GM04503 (cell line): Measurements from ENCODE around the gene ZSWIM7.
"Not testable (repeated sequence)": the region's sequence is repeated elsewhere in the genome, so short reads cannot be mapped to it uniquely, and the experiment has no call there.

Experiments
- DNase-seq: peaks from one replicate; pipeline ENCODE4 v3.0.0-alpha.2; 2012; ENCODE audit warnings: low read depth

The ZSWIM7 gene

GRCh38 chr17:15957608-15958307 is 41.7 kb downstream of the ZSWIM7 start:
- DNase-seq: no peak

DNA sequence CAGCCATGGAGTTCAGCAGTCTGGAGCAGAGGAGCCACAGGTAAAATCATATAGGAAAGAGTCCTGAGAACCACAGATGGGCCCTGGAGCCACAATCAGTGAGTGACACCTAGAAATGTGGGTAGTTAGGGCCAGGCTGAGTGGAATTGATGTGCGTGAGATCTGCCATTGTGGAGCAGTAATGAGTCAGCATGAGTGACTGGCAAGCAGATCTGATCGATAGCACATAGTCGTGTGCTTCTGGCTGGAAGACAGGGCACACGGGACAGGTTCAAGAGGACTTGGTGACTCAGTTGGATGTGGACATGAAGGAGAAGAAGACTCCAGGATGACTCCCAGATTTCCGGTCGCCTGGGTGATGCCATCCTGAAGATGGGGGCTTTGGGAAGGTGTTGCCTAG is 42.3 kb downstream of the ZSWIM7 start:
- no peak for DNase-seq

- no peak for DNase-seq
Measured at GRCh38 chr17:15955793-15956541, 43.5 kb downstream of the ZSWIM7 start.

DNA sequence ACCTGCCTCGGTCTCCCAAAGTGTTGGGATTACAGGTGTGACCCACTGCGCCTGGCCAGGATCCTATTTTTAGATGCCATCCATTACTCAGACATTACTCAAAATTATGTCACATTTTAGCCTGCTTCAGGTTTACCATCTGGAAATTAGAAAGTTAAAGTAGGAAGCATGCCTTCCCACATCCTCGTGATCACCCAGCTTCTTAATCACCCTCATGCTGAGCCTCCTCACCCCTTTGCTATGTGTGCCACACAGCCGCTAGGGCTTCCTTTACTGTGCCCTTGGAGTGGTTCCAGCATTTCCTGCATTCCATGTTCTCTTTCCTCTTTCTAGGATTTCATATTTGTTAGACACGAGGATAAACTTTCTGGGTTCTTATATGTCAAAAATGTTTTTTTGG is 45.3 kb downstream of the ZSWIM7 start:
- peak; percentile 57 for DNase-seq

GRCh38 chr17:15952916-15953790 is 46.4 kb downstream of the ZSWIM7 start:
- DNase-seq: no peak

GRCh38 chr17:15952048-15952532 is 47.4 kb downstream of the ZSWIM7 start:
- no peak for DNase-seq

DNA sequence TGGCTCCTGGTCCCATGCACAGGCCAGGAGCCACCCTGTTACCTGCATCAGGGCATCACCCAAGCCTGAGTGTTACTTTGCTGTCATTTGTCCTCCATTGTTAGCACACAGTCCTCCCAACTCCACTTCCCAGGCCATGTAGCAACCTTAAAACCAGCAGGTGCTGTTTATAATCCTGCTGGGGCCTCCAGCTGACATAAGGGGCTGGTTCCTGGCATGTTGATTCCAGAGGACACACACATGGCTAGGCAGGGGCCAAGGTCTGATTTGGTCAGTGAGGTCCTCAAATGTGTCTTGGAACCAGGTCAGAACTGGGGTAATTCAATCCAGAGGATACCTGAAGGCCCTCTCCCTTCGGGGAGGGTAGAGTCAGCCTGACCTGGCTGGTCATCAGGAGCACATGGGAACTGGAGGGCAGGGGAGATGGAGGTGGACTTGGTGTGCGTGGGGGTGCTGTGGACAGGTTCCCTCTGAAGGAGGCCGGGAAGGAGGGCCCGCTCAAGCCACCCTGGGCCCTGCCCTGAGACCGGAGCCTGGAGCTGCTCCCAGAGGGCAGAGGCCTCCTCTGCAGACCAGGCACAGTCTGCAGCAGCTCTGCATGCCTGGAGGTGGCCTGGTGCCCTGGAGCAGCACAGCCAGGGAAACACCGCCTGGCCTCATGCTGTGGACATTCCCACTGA is 48.0 kb downstream of the ZSWIM7 start:
- no peak for DNase-seq

DNA sequence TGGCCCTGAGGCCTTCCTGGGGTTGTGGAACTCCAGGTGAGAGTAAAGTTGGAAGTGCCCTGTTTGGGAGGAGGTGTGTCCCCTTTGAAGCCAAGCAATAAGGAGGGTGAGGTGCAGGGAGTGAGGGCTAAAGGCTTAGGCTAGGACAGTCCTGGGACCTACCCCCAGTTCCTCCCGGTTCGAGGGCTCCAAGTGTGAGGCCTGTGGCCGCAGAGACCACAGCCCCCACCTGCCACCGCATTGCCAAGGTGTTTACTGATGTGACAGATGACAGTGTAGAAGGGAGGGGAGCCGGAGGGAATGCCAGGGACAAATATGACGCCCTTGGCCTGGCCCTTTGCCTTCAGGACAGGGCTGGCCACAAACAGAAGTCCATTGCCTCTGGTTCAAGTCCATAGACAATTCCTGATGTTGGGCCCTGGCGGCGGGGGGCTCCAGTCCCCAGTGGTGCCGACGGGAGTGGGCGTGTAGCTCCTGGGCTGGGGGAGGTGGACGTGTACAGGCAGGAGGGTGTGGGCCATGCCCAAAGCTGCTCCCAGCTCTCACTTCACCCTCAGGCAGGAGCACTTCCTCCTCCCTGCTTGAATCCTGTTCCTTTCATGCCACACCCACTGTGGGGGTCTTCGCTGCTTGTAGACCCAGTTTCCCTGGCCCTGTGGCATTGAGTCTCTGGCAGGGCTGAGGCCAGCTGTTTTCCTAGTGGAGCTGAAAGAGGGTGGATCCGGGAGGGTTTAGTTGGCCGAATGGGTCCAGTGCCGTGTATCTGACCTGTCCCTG is 51.3 kb downstream of the ZSWIM7 start:
- DNase-seq: no peak

- no peak for DNase-seq
Measured at GRCh38 chr17:15947271-15947670, 52.2 kb downstream of the ZSWIM7 start.

- DNase-seq: no peak
Measured at GRCh38 chr17:15946611-15947120, 52.8 kb downstream of the ZSWIM7 start.

- no peak for DNase-seq
Measured at GRCh38 chr17:15945527-15946191, 53.8 kb downstream of the ZSWIM7 start.

DNA sequence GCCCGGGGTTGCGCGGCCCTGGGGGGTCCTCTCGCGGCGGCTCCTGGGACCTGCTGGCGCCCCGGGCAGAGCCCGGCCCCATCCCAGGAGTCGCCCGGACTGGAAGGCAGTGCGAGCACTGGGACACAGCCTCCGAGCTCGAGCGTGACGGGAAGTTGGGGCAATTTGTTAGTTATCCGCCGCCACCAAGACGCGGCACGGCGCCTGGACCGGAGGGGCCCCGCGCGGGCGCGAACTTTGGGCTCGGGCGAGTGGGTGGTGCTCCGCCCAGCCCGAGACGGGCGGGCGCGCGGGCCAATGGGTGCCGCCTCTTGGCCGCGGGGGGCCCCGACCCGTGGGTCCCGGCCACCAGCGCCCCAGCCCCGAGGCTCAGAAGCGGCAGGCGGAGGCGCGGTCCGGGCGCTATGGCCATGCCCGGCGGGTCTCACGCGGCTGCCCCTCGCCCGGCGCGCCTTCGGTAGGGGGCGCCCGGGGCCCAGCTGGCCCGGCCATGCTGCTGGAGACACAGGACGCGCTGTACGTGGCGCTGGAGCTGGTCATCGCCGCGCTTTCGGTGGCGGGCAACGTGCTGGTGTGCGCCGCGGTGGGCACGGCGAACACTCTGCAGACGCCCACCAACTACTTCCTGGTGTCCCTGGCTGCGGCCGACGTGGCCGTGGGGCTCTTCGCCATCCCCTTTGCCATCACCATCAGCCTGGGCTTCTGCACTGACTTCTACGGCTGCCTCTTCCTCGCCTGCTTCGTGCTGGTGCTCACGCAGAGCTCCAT is 54.6 kb downstream of the ZSWIM7 start, which contains the start of gene ADORA2B:
ADORA2B (plus strand) TSS at position 372 of the 768 bp plus-strand sequence; CDS start at position 491, 119 bp downstream.
- DNase-seq: no peak

- DNase-seq: no peak
Measured at GRCh38 chr17:15943971-15944758, 55.3 kb downstream of the ZSWIM7 start.

DNA sequence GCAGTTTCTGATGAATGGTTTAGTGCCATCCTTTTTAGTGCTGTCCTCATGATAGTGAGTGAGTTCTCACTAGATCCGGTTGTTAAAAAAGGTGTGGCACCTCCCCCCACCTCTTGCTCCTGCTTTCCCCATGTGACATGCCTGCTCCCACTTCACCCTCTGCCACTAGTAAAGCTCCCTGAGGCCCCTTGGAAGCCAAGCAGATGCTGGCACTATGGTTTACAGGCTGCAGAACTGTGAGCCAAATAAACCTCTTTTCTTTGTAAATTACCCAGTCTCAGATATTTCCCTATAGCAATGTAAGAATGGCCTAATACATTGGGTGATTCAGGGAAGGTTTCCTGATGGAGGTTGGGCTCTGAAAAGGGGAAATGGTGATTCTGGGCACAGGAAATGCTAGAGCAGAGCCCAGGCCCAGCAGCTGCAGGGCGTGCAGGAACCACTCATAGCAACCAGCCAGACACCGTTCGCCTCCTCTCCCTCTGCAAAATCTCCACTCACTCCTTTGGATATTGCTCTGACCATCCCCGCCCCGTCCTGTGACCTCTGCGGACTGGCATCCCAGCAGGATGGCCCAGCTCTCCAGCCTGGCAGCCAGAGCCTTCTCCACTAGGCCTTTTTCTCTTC is 57.2 kb downstream of the ZSWIM7 start:
- DNase-seq: no peak

DNA sequence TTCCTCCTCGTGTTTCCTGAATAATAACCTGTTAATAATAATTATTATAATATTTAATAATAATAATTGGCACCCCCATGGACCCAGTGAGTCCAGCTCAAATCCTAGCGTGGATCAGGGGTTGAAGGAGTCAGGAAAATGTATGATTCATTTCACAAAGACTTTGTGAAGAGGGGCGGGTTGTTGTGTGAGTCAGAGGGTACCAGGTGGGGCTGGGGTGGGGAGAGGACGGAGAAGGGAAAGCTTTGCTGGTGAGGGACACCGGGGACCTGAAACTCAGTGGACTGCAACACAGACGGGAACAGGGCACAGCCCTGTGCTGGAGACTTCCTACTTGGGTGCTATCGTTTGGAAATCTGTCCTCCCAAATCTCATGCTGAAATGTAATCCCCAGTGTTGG is 57.7 kb downstream of the ZSWIM7 start:
- no peak for DNase-seq

DNA sequence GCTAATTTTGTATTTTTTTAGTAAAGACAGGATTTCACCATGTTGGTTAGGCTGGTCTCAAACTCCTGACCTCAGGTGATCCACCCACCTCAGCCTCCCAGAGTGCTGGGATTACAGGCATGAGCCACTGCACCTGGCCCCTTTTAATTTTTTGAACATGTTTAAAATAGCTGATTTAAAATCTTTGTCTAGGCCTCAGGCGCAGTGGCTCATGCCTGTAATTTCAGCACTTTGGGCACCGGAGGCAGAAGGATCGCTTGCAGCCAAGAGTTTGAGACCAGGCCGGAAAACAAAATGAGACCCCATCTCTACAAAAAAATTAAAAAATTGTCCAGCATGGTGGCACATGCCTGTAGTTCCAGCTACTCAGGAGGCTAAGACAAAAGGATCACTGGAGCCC is 63.0 kb downstream of the ZSWIM7 start:
- not testable (repeated sequence) for DNase-seq

GRCh38 chr17:15935891-15936290 is 63.6 kb downstream of the ZSWIM7 start:
- DNase-seq: no peak

GRCh38 chr17:15934866-15935265 is 64.6 kb downstream of the ZSWIM7 start:
- DNase-seq: no peak
